Colonic mucosa (tissue), 4 donors: ENCODE results near the gene CAPSL. TPM values are rescaled to one million over a fixed set of nuclear protein-coding genes. Genes with fewer than 3 reads are reported as not detected.

ENCODE experiments used
- DNase-seq: peaks from one replicate; pipeline ENCODE4 v3.0.0-alpha.2; 2020
- H3K27ac ChIP-seq: fragments of 200-600 bp; one replicate; pipeline ENCODE4 v1.8.0; 2021
- H3K27me3 ChIP-seq: fragments of 200-600 bp; one replicate; pipeline ENCODE4 v1.8.0; 2021
- H3K36me3 ChIP-seq: fragments of 200-600 bp; one replicate; pipeline ENCODE4 v1.8.0; 2021
- H3K4me1 ChIP-seq: fragments of 200-600 bp; one replicate; pipeline ENCODE4 v1.8.0; 2021; ENCODE audit warnings: mild to moderate bottlenecking
- H3K4me3 ChIP-seq: fragments of 200-600 bp; one replicate; pipeline ENCODE4 v1.8.0; 2021
- H3K9ac ChIP-seq, 2 donors: one replicate each; pipeline ENCODE4 v1.7.0; 2013; ENCODE audit warnings: control low read depth in 2 of 2, low read depth in 2 of 2, low read length in 2 of 2
- H3K9me3 ChIP-seq: fragments of 200-600 bp; one replicate; pipeline ENCODE4 v1.8.0; 2021
- intact Hi-C: fragments of 100-400 bp; cut with DNase I; formaldehyde crosslinking; loops from one replicate; pipeline ENCODE4 v1.14.1; 2022
- total RNA-seq, 2 donors: library from RNA; stranded (reverse); fragmentation: NEBNext Ultra II Directional in 1 of 2; extraction: Animal tissue kit (Norgen Biotek cat#: 25700) in 1 of 2; gene quantifications; one replicate each; pipeline ENCODE4 v1.2.1, GENCODE V29; 2021
- TF ChIP-seq, protein P1 (sequence below): fragments of 200-600 bp; IDR thresholded peaks from one replicate; pipeline ENCODE4 v1.8.0; 2022; ENCODE audit warnings: antibody characterized with exemption, mild to moderate bottlenecking
- donor health status: healthy.
- donor health status: DM: no; HTN: no; CAD: no.
- donor health status: DM: no; HTN: no; CAD: no.

The CAPSL gene
- total RNA-seq, 2 donors from 2014 or later, result not detected

DNA sequence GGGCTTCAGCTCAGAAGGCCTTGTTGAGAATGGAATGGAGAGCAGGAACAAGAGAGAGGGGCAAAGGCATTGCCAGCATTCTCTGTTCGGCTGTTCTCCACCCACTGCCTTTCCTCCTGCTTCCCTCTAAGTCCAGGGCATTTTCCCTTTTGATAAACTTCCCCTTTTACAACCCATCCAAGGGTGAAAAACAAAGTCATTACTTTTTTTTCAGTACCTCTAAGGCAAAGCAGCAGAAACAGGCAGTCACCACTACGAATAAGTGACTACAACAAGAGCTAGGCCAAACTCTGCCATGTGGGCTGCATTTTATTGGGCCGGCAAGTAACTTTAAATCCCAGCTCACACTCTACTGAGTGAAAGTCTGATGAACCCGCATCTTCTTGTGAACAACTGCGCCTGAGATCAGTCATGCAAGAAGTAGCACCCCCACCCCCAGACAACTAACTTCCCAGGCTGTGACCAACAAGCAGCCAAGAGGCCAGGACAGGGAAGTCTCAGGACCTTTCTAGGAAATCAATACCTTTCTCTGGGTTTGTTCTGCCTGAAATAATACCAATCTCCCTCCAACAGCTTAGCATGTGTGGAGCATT is 68.6 kb downstream of the CAPSL start:
- Histone ChIP-seq H3K4me1 (no peaks in the 10 kb centered on the region), H3K4me3 (no peak overlapping the region), H3K9ac (no peak overlapping the region), H3K27me3 (no peaks in the 10 kb centered on the region), H3K9me3 (no peaks in the 10 kb centered on the region), H3K36me3 (no peaks in the 10 kb centered on the region), H3K27ac (no peak overlapping the region)
- intact Hi-C loops, result no loop called here
- no peak for DNase-seq
- TF ChIP-seq, protein P1, sequence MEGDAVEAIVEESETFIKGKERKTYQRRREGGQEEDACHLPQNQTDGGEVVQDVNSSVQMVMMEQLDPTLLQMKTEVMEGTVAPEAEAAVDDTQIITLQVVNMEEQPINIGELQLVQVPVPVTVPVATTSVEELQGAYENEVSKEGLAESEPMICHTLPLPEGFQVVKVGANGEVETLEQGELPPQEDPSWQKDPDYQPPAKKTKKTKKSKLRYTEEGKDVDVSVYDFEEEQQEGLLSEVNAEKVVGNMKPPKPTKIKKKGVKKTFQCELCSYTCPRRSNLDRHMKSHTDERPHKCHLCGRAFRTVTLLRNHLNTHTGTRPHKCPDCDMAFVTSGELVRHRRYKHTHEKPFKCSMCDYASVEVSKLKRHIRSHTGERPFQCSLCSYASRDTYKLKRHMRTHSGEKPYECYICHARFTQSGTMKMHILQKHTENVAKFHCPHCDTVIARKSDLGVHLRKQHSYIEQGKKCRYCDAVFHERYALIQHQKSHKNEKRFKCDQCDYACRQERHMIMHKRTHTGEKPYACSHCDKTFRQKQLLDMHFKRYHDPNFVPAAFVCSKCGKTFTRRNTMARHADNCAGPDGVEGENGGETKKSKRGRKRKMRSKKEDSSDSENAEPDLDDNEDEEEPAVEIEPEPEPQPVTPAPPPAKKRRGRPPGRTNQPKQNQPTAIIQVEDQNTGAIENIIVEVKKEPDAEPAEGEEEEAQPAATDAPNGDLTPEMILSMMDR, result no peak

DNA sequence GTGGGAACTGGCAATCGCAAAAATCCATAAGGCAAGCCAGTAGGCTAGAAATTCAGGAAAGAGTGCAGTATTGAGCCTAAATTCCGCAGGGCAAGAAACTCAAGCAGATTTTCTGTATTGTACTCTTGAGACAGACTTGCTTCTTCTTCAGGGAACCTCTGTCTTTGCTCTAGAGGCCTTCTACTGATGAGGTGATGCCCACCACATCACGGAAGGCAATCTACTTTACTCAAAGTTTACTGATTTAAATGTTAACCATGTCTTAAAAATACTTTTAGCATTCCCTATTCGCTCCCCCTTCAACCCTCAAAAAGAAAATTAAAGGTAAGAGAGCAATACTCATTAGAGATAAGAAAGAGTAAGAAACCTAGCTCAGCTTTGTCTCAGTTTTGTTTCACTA is 70.4 kb downstream of the CAPSL start:
- Histone ChIP-seq H3K36me3 (no peaks in the 10 kb centered on the region), H3K4me1 (no peaks in the 10 kb centered on the region), H3K4me3 (no peak overlapping the region), H3K27ac (no peak overlapping the region), H3K9ac (no peak overlapping the region), H3K9me3 (no peaks in the 10 kb centered on the region), H3K27me3 (no peaks in the 10 kb centered on the region)
- no peak for DNase-seq
- TF ChIP-seq, protein P1, result no peak
- intact Hi-C loops, result no loop called here

DNA sequence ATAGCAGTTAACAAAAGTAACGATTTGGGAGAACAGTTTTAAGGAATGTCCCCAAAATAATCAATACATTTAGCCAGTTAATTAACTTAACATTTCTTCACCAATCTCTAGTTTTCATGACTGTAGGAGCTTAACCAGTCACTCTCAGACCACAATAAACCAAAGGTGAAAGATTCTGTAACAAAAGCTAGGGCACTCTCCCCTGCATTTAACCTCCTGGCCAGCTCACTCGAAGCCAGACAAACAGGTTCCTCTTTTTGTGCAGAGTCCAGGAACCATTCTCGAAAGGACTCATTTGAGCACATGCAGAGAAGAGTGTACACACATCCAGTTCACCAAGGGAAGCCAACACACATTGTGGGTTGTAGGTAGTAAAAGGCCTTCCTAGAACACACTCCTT is 75.3 kb downstream of the CAPSL start:
- no peak overlapping the region for H3K27ac ChIP-seq
- H3K4me3 ChIP-seq, result no peak overlapping the region
- intact Hi-C loops, result no loop called here

DNA sequence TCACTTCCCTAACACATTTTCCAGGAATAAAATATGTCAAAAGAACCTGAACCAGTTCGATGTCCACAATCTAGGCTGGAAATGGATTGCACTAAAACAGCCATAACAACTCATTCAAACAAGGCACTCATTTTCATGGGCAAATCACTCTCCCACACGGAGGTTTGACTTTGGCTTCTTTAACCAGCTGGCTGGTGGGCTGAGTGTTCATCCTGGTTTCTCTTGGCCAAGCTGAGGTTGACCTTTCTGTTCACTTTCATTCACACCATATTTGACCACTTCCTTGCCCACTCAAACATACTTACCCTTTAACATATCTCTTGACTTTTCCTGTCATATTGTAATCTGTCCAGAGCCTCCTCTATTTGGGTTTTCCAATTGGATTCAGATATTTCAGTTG is 76.3 kb downstream of the CAPSL start:
- Histone ChIP-seq H3K27me3 (no peaks in the 10 kb centered on the region), H3K36me3 (no peaks in the 10 kb centered on the region), H3K27ac (no peak overlapping the region), H3K9ac (no peak overlapping the region), H3K9me3 (no peaks in the 10 kb centered on the region), H3K4me1 (no peaks in the 10 kb centered on the region), H3K4me3 (no peak overlapping the region)
- intact Hi-C loops, result no loop called here
- TF ChIP-seq, protein P1, result no peak
- no peak for DNase-seq

More for the DNA sequence above, 75.3 kb downstream of the CAPSL start:
- Histone ChIP-seq H3K9ac (no peak overlapping the region), H3K4me1 (no peaks in the 10 kb centered on the region), H3K36me3 (no peaks in the 10 kb centered on the region), H3K9me3 (no peaks in the 10 kb centered on the region), H3K27me3 (no peaks in the 10 kb centered on the region)
- DNase-seq, result no peak
- TF ChIP-seq, protein P1, result no peak

DNA sequence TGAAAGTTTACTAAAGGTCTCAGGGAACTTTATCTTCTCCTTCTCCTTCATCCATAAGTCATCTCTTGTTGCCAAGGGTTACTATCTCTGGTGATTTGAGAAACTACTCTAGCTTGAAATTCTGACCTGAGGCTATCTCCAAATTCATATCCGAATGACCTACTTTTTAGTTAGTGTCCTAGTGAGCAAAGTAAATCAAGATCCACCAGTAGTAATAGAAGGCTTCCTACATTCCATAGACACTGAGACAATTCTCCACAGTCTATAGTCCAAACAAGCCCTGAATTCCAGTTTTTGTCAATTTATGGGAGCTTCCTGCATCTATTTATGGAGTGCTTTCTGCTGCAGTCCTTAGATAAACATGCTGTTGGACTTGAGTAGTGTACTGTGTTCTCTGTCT is 76.7 kb downstream of the CAPSL start:
- H3K27ac ChIP-seq, result no peak overlapping the region
- no peaks in the 10 kb centered on the region for H3K4me1 ChIP-seq
- no peak overlapping the region for H3K9ac ChIP-seq
- DNase-seq, result no peak
- intact Hi-C loops, result no loop called here
- no peaks in the 10 kb centered on the region for H3K27me3 ChIP-seq
- no peak overlapping the region for H3K4me3 ChIP-seq
- TF ChIP-seq, protein P1, result no peak
- H3K9me3 ChIP-seq, result no peaks in the 10 kb centered on the region
- no peaks in the 10 kb centered on the region for H3K36me3 ChIP-seq
